Measurements from ENCODE around the gene ZNF684.
A peak's percentile ranks its signal among the peaks of the same experiment; 100 is the strongest.
"Not testable (repeated sequence)": the region's sequence is repeated elsewhere in the genome, so short reads cannot be mapped to it uniquely, and the experiment has no call there.

ZNF684 gene

DNA sequence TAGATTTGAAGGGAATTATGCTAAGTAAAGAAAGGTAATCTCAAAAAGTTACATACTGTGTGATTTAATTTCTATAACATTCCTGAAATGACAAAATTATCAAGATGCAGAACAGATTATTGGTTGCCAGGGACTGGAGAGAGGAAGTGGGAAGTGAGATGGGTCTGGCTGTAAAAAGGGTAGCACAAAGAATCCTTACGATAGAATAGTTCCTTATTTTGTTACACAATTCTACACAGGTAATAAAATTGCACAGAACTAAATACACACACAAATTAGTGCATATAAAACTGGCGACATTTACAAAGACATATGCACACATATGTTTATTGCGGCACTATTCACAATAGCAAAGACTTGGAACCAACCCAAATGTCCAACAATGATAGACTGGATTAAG is 33.5 kb downstream of the ZNF684 start:
- no peak overlapping the region for H2BK12ac ChIP-seq (ENCODE audit: low read length in 2 of 2)
- H3K27ac ChIP-seq (ENCODE audit: low read length, poor library complexity, severe bottlenecking): no peak overlapping the region
- no peak overlapping the region for H3K4me3 ChIP-seq (ENCODE audit: insufficient read depth in 1 of 2, low read depth in 1 of 2, low read length in 2 of 2)
- no peak overlapping the region for H3K4me2 ChIP-seq (ENCODE audit: low read length, poor library complexity, severe bottlenecking)
- no peak overlapping the region for H2BK15ac ChIP-seq (ENCODE audit: low read depth, poor library complexity, severe bottlenecking)
- H3K18ac ChIP-seq (ENCODE audit: low read depth in 1 of 2, low read length in 2 of 2): no peak overlapping the region
- no peak overlapping the region for H3K23ac ChIP-seq (ENCODE audit: low read length in 2 of 2)
- no peaks in the 10 kb centered on the region for H3K79me1 ChIP-seq (replicated peaks; ENCODE audit: low read length, poor library complexity, severe bottlenecking)
- H2BK5ac ChIP-seq (ENCODE audit: low read depth, low read length, poor library complexity, severe bottlenecking): no peak overlapping the region
- no peaks in the 10 kb centered on the region for H3K27me3 ChIP-seq (ENCODE audit: control insufficient read depth in 1 of 2, insufficient read depth in 1 of 2, low read length in 2 of 2)
- DNase-seq: no peak
- no peak overlapping the region for H2BK120ac ChIP-seq (ENCODE audit: low read depth, low read length)
- no peaks in the 10 kb centered on the region for H3K4me1 ChIP-seq (ENCODE audit: control insufficient read depth, insufficient read depth, low read depth, low read length)
- WGBS: 100% methylated on average over 2 of the region's 3 CpGs
- no peak overlapping the region for H3K14ac ChIP-seq (ENCODE audit: low read length in 2 of 2)
- H4K8ac ChIP-seq (ENCODE audit: low read length): no peak overlapping the region
- H4K91ac ChIP-seq (ENCODE audit: low read length): no peak overlapping the region
- H2AK5ac ChIP-seq (ENCODE audit: low read length, severe bottlenecking): no peak overlapping the region
- no peak overlapping the region for H3K9ac ChIP-seq (ENCODE audit: low read length)
- no peak overlapping the region for H3K4ac ChIP-seq (ENCODE audit: low read depth in 1 of 2, low read length in 2 of 2)
- peaks cover 3% of the 10 kb centered on the region for H3K9me3 ChIP-seq (ENCODE audit: control insufficient read depth, low read length)
- H2AFZ ChIP-seq (ENCODE audit: low read depth, low read length): no peak overlapping the region
- no peaks in the 10 kb centered on the region for H3K36me3 ChIP-seq (ENCODE audit: control insufficient read depth in 1 of 2, insufficient read depth in 2 of 2, low read depth in 1 of 2, low read length in 2 of 2)

DNA sequence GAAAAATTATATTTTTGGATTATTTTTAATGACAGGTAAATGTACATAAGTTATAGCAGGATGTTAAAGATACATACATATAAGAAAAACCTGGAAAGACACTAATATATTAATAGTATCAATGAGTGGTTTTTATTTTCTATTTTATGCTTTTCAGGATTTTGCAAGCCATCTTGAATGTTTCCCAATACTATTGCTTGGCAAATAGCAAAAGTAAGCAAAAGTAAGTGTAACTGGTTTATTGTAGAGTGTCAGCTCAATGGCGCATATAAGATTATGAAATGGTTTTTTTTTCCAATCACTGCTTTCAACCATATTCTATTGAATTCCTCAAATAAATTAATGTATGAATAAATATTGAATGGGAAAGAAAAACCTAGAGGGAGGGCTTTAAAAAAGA is 36.4 kb downstream of the ZNF684 start:
- Histone ChIP-seq H3K79me1 (replicated peaks; ENCODE audit: low read length, poor library complexity, severe bottlenecking) (no peaks in the 10 kb centered on the region), H4K91ac (ENCODE audit: low read length) (no peak overlapping the region), H4K8ac (ENCODE audit: low read length) (no peak overlapping the region), H3K23ac (ENCODE audit: low read length in 2 of 2) (no peak overlapping the region), H2AK5ac (ENCODE audit: low read length, severe bottlenecking) (no peak overlapping the region), H3K18ac (ENCODE audit: low read depth in 1 of 2, low read length in 2 of 2) (no peak overlapping the region), H3K9me3 (ENCODE audit: control insufficient read depth, low read length) (peaks cover 3% of the 10 kb centered on the region), H2BK120ac (ENCODE audit: low read depth, low read length) (no peak overlapping the region), H3K4me3 (ENCODE audit: insufficient read depth in 1 of 2, low read depth in 1 of 2, low read length in 2 of 2) (no peak overlapping the region), H3K27me3 (ENCODE audit: control insufficient read depth in 1 of 2, insufficient read depth in 1 of 2, low read length in 2 of 2) (no peaks in the 10 kb centered on the region), H3K14ac (ENCODE audit: low read length in 2 of 2) (no peak overlapping the region), H3K9ac (ENCODE audit: low read length) (no peak overlapping the region), H2BK5ac (ENCODE audit: low read depth, low read length, poor library complexity, severe bottlenecking) (no peak overlapping the region), H3K36me3 (ENCODE audit: control insufficient read depth in 1 of 2, insufficient read depth in 2 of 2, low read depth in 1 of 2, low read length in 2 of 2) (no peaks in the 10 kb centered on the region), H2AFZ (ENCODE audit: low read depth, low read length) (no peak overlapping the region), H2BK12ac (ENCODE audit: low read length in 2 of 2) (no peak overlapping the region), H2BK15ac (ENCODE audit: low read depth, poor library complexity, severe bottlenecking) (no peak overlapping the region), H3K4ac (ENCODE audit: low read depth in 1 of 2, low read length in 2 of 2) (no peak overlapping the region), H3K27ac (ENCODE audit: low read length, poor library complexity, severe bottlenecking) (no peak overlapping the region), H3K4me2 (ENCODE audit: low read length, poor library complexity, severe bottlenecking) (no peak overlapping the region), H3K4me1 (ENCODE audit: control insufficient read depth, insufficient read depth, low read depth, low read length) (no peaks in the 10 kb centered on the region)
- WGBS: no CpG with 5 or more reads among the region's 1 CpG
- DNase-seq: no peak

DNA sequence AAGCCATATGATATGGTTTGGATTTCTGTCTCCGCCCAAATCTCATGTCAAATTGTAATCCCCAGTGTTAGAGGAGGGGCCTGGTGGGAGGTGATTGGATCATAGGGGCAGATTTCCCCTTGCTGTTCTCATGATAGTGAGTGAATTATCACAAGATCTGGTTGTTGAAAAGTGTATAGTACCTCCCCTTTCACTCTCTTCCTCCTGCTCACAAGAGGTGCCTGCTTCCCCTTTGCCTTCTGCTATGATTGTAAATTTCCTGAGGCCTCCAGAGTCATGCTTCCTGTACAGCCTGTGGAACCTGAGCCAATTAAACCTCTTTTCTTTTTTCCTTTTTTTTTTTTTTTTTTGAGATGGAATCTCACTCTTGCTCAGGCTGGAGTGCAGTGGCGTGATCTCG is 43.4 kb downstream of the ZNF684 start:
- H2BK120ac ChIP-seq (ENCODE audit: low read depth, low read length); H3K4ac ChIP-seq (ENCODE audit: low read depth in 1 of 2, low read length in 2 of 2); H3K4me3 ChIP-seq (ENCODE audit: insufficient read depth in 1 of 2, low read depth in 1 of 2, low read length in 2 of 2); H3K9me3 ChIP-seq (ENCODE audit: control insufficient read depth, low read length); H3K14ac ChIP-seq (ENCODE audit: low read length in 2 of 2); H3K4me1 ChIP-seq (ENCODE audit: control insufficient read depth, insufficient read depth, low read depth, low read length); H2AFZ ChIP-seq (ENCODE audit: low read depth, low read length); H3K27me3 ChIP-seq (ENCODE audit: control insufficient read depth in 1 of 2, insufficient read depth in 1 of 2, low read length in 2 of 2); H2BK5ac ChIP-seq (ENCODE audit: low read depth, low read length, poor library complexity, severe bottlenecking); H3K18ac ChIP-seq (ENCODE audit: low read depth in 1 of 2, low read length in 2 of 2); H4K91ac ChIP-seq (ENCODE audit: low read length); H3K79me1 ChIP-seq (replicated peaks; ENCODE audit: low read length, poor library complexity, severe bottlenecking); DNase-seq; H3K9ac ChIP-seq (ENCODE audit: low read length); H2BK12ac ChIP-seq (ENCODE audit: low read length in 2 of 2); H2AK5ac ChIP-seq (ENCODE audit: low read length, severe bottlenecking); H3K4me2 ChIP-seq (ENCODE audit: low read length, poor library complexity, severe bottlenecking); H2BK15ac ChIP-seq (ENCODE audit: low read depth, poor library complexity, severe bottlenecking); H3K23ac ChIP-seq (ENCODE audit: low read length in 2 of 2); H3K27ac ChIP-seq (ENCODE audit: low read length, poor library complexity, severe bottlenecking); H4K8ac ChIP-seq (ENCODE audit: low read length); H3K36me3 ChIP-seq (ENCODE audit: control insufficient read depth in 1 of 2, insufficient read depth in 2 of 2, low read depth in 1 of 2, low read length in 2 of 2): not testable (repeated sequence)
- 100% methylated on average over 1 of the region's 3 CpGs for WGBS

DNA sequence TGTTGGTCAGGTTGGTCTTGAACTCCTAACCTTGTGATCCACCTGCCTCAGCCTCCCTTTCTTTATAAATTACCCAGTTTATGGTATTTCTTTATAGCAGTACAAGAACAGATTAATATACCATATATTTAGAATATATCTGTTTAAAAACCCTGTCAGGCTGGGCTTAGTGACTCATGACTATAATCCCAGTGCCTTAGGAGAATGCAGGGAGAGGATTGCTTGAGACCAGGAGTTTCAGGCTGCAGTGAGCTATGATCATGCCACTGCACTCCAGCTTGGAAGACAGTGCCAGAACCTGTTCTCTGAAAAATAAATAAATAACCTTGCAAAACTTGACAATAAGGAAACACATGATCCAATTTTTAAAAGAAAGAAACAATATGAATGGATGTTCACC is 43.9 kb downstream of the ZNF684 start:
- no peaks in the 10 kb centered on the region for H3K27me3 ChIP-seq (ENCODE audit: control insufficient read depth in 1 of 2, insufficient read depth in 1 of 2, low read length in 2 of 2)
- H2AFZ ChIP-seq (ENCODE audit: low read depth, low read length): no peak overlapping the region
- no peak overlapping the region for H3K4me2 ChIP-seq (ENCODE audit: low read length, poor library complexity, severe bottlenecking)
- peak; percentile 16 for DNase-seq
- no peaks in the 10 kb centered on the region for H3K79me1 ChIP-seq (replicated peaks; ENCODE audit: low read length, poor library complexity, severe bottlenecking)
- H3K14ac ChIP-seq (ENCODE audit: low read length in 2 of 2): no peak overlapping the region
- H3K4me1 ChIP-seq (ENCODE audit: control insufficient read depth, insufficient read depth, low read depth, low read length): no peaks in the 10 kb centered on the region
- no peak overlapping the region for H2AK5ac ChIP-seq (ENCODE audit: low read length, severe bottlenecking)
- H4K8ac ChIP-seq (ENCODE audit: low read length): no peak overlapping the region
- H3K27ac ChIP-seq (ENCODE audit: low read length, poor library complexity, severe bottlenecking): no peak overlapping the region
- H3K4me3 ChIP-seq (ENCODE audit: insufficient read depth in 1 of 2, low read depth in 1 of 2, low read length in 2 of 2): no peak overlapping the region
- H2BK5ac ChIP-seq (ENCODE audit: low read depth, low read length, poor library complexity, severe bottlenecking): no peak overlapping the region
- no peak overlapping the region for H3K4ac ChIP-seq (ENCODE audit: low read depth in 1 of 2, low read length in 2 of 2)
- no peak overlapping the region for H3K23ac ChIP-seq (ENCODE audit: low read length in 2 of 2)
- no peaks in the 10 kb centered on the region for H3K9me3 ChIP-seq (ENCODE audit: control insufficient read depth, low read length)
- H3K36me3 ChIP-seq (ENCODE audit: control insufficient read depth in 1 of 2, insufficient read depth in 2 of 2, low read depth in 1 of 2, low read length in 2 of 2): no peaks in the 10 kb centered on the region
- H2BK120ac ChIP-seq (ENCODE audit: low read depth, low read length): no peak overlapping the region
- no peak overlapping the region for H3K18ac ChIP-seq (ENCODE audit: low read depth in 1 of 2, low read length in 2 of 2)
- no peak overlapping the region for H3K9ac ChIP-seq (ENCODE audit: low read length)
- no peak overlapping the region for H4K91ac ChIP-seq (ENCODE audit: low read length)
- H2BK15ac ChIP-seq (ENCODE audit: low read depth, poor library complexity, severe bottlenecking): no peak overlapping the region
- no peak overlapping the region for H2BK12ac ChIP-seq (ENCODE audit: low read length in 2 of 2)
